Measurements from ENCODE around the gene FOXP1. TPM values are rescaled to one million over a fixed set of nuclear protein-coding genes. Genes with fewer than 3 reads are reported as not detected.

Gene FOXP1
- total RNA-seq, 1 donor from 2014 or later = 71.3 TPM

DNA sequence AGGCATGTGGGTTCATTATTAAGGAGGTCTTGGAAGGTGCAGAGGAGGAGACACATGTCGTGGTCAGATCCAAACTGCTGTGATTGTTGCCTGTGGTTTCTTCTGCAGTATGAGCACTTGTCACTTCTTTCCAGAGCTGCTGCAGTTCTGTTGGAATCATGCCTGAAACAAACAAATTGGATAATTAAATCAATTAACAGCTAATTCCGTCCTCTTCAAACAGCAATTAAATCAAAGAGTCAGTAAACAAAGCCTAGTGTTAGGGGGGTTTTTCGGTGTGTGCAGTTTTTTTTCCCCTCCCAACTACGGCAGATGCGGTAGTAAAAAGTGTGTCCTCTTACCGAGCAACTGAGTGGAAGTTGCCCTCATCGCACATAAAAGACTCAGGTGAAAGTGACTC, 542.2 kb downstream of the FOXP1 start:
- Mint-ChIP-seq H3K9me3 (ENCODE audit: unreplicated experiment) (no peaks in the 10 kb centered on the region), H3K4me1 (ENCODE audit: unreplicated experiment) (peaks cover 15% of the 10 kb centered on the region), H3K36me3 (ENCODE audit: low read depth, unreplicated experiment) (peaks cover 33% of the 10 kb centered on the region), H3K27me3 (ENCODE audit: unreplicated experiment) (peaks cover 3% of the 10 kb centered on the region), H3K4me3 (ENCODE audit: unreplicated experiment) (no peak overlapping the region), H3K27ac (ENCODE audit: unreplicated experiment) (no peak overlapping the region)
- TF ChIP-seq, protein P1, sequence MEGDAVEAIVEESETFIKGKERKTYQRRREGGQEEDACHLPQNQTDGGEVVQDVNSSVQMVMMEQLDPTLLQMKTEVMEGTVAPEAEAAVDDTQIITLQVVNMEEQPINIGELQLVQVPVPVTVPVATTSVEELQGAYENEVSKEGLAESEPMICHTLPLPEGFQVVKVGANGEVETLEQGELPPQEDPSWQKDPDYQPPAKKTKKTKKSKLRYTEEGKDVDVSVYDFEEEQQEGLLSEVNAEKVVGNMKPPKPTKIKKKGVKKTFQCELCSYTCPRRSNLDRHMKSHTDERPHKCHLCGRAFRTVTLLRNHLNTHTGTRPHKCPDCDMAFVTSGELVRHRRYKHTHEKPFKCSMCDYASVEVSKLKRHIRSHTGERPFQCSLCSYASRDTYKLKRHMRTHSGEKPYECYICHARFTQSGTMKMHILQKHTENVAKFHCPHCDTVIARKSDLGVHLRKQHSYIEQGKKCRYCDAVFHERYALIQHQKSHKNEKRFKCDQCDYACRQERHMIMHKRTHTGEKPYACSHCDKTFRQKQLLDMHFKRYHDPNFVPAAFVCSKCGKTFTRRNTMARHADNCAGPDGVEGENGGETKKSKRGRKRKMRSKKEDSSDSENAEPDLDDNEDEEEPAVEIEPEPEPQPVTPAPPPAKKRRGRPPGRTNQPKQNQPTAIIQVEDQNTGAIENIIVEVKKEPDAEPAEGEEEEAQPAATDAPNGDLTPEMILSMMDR (IDR thresholded peaks at IDR 0.05; ENCODE audit: unreplicated experiment) = no peak
- DNase-seq (ENCODE audit: low spot score) = no peak

DNA sequence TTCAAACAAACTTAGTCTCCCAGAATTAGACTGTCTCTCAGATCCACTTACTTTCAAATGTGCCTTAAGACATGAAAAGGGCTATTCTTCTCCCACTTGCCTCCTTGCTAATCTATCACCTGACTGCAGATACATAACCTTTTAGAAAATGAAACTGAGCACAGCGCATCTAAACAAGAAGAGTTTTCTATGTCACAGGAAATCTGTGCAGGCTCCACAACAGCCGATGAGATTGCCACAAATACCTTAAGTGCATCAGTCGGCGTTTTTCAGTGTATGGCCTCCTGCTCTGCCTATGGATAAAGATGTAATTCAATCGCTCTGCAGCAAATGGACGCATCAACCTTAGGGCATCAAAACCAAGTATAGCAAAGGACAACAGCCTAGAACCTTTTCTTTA, 544.2 kb downstream of the FOXP1 start:
- peaks cover 3% of the 10 kb centered on the region for H3K4me1 Mint-ChIP-seq (ENCODE audit: unreplicated experiment)
- DNase-seq (ENCODE audit: low spot score) = no peak
- H3K27me3 Mint-ChIP-seq (ENCODE audit: unreplicated experiment) = no peaks in the 10 kb centered on the region
- no peaks in the 10 kb centered on the region for H3K9me3 Mint-ChIP-seq (ENCODE audit: unreplicated experiment)
- H3K27ac Mint-ChIP-seq (ENCODE audit: unreplicated experiment) = no peak overlapping the region
- peaks cover 25% of the 10 kb centered on the region for H3K36me3 Mint-ChIP-seq (ENCODE audit: low read depth, unreplicated experiment)
- TF ChIP-seq, protein P1 (IDR thresholded peaks at IDR 0.05; ENCODE audit: unreplicated experiment) = no peak
- no peak overlapping the region for H3K4me3 Mint-ChIP-seq (ENCODE audit: unreplicated experiment)

DNA sequence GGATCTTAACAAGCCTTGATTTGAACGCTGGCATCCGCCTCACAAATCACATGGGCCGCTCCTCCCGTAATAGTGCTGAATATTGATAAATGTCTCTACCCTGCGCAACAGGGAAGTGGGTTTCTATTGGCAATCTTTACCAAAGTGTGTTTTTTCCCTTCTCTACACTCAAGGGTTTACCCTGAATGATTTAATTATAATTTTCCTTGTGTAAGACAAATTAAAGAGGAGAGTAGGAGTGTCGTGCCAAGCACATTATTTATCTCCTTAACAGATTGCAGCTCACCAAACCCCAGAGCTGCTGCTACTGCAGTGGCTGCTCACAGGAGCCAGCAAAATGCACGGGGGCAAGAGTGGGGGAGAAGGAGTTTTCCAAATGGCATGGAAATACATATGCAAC, 545.8 kb downstream of the FOXP1 start:
- DNase-seq (ENCODE audit: low spot score) = no peak
- Mint-ChIP-seq H3K9me3 (ENCODE audit: unreplicated experiment) (no peaks in the 10 kb centered on the region), H3K4me3 (ENCODE audit: unreplicated experiment) (no peak overlapping the region), H3K4me1 (ENCODE audit: unreplicated experiment) (peaks cover 7% of the 10 kb centered on the region), H3K27ac (ENCODE audit: unreplicated experiment) (no peak overlapping the region), H3K36me3 (ENCODE audit: low read depth, unreplicated experiment) (peaks cover 29% of the 10 kb centered on the region), H3K27me3 (ENCODE audit: unreplicated experiment) (no peaks in the 10 kb centered on the region)
- TF ChIP-seq, protein P1 (IDR thresholded peaks at IDR 0.05; ENCODE audit: unreplicated experiment) = no peak

DNA sequence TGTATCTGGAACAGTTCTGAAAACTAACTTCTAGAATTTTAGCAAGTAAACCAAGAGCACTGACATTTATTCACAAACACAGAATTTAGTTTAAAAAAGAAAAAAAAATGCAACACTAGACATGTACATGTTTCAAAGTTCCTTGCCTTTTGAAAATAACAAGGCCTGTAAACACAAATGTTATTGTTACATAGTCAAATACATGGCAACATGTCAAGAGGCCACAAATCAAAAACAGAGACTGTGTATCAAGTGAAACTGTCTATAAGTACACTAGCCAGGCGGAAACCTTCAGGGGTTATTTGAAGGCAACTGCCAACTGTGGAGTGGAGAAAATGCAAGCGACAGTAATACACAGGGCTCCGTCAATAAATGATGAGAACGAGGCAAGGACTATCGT, 547.6 kb downstream of the FOXP1 start:
- Mint-ChIP-seq H3K27me3 (ENCODE audit: unreplicated experiment) (no peaks in the 10 kb centered on the region), H3K9me3 (ENCODE audit: unreplicated experiment) (no peaks in the 10 kb centered on the region), H3K27ac (ENCODE audit: unreplicated experiment) (no peak overlapping the region), H3K4me3 (ENCODE audit: unreplicated experiment) (no peak overlapping the region), H3K4me1 (ENCODE audit: unreplicated experiment) (peaks cover 20% of the 10 kb centered on the region), H3K36me3 (ENCODE audit: low read depth, unreplicated experiment) (peaks cover 22% of the 10 kb centered on the region)
- TF ChIP-seq, protein P1 (IDR thresholded peaks at IDR 0.05; ENCODE audit: unreplicated experiment) = no peak
- no peak for DNase-seq (ENCODE audit: low spot score)

DNA sequence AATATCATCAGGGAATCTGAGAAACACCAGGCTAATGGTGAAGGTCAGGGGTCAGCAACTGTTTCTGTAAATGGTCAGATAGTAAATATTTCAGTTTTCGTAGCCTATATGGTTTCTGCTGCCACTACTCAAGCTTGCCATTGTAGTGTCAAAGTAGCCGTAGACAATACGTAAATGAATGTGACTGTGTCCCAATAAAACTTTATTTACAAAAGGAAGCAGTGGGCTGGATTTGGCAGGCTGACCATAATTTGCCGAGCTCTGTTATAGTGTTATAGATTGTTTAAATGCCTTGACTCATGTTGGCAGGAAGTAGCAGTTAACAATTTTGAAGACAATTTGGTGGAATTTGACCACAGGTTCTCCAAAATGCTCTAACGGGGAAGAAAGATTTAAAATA, 548.2 kb downstream of the FOXP1 start:
- Mint-ChIP-seq H3K4me1 (ENCODE audit: unreplicated experiment) (peaks cover 21% of the 10 kb centered on the region), H3K9me3 (ENCODE audit: unreplicated experiment) (no peaks in the 10 kb centered on the region), H3K27me3 (ENCODE audit: unreplicated experiment) (peaks cover 1% of the 10 kb centered on the region), H3K36me3 (ENCODE audit: low read depth, unreplicated experiment) (peaks cover 18% of the 10 kb centered on the region), H3K4me3 (ENCODE audit: unreplicated experiment) (no peak overlapping the region), H3K27ac (ENCODE audit: unreplicated experiment) (no peak overlapping the region)
- TF ChIP-seq, protein P1 (IDR thresholded peaks at IDR 0.05; ENCODE audit: unreplicated experiment) = no peak
- no peak for DNase-seq (ENCODE audit: low spot score)
